Breast epithelium (tissue), 4 donors: ENCODE measurements around the gene IPO4. TPM values are rescaled to one million over a fixed set of nuclear protein-coding genes. Genes with fewer than 3 reads are reported as not detected.

Experiments used
- DNase-seq, 2 donors: peaks; one replicate each; pipeline ENCODE4 v3.0.0-alpha.2; 2019; ENCODE audit warnings: low spot score in 2 of 2
- H3K27ac ChIP-seq, 2 donors: fragments of 200-600 bp; sonication (generic) in 1 of 2; one replicate each; pipeline ENCODE4 v1.5.1; 2016 to 2019; ENCODE audit warnings: mild to moderate bottlenecking in 1 of 2
- H3K27me3 ChIP-seq, 2 donors: fragments of 200-600 bp; sonication (generic) in 1 of 2; one replicate each; pipeline versions ENCODE4 v1.5.1 to v1.6.0; 2017 to 2019; ENCODE audit warnings: control low read depth in 1 of 2, mild to moderate bottlenecking in 1 of 2
- H3K36me3 ChIP-seq: fragments of 200-600 bp; one replicate; pipeline ENCODE4 v1.5.1; 2019
- H3K4me1 ChIP-seq, 2 donors: fragments of 200-600 bp; sonication (generic); one replicate each; pipeline ENCODE4 v1.5.1; 2016 to 2019; ENCODE audit warnings: control low read depth in 1 of 2
- H3K4me3 ChIP-seq, 3 donors: fragments of 200-600 bp; sonication (generic); 1 replicate in 2 of 3; 2 replicates in 1 of 3; pipeline ENCODE4 v1.5.1; 2016 to 2019; ENCODE audit warnings: mild to moderate bottlenecking in 3 of 3, moderate library complexity in 2 of 3
- H3K9me3 ChIP-seq, 2 donors: fragments of 200-600 bp; sonication (generic) in 1 of 2; one replicate each; pipeline ENCODE4 v1.5.1; 2016 to 2019; ENCODE audit warnings: control low read depth in 1 of 2
- CTCF ChIP-seq, 3 donors: fragments of 450-650 bp; IDR thresholded peaks; one replicate each; pipeline ENCODE4 v1.5.1; 2016 to 2017; ENCODE audit warnings: antibody characterized with exemption in 3 of 3, mild to moderate bottlenecking in 3 of 3, moderate library complexity in 3 of 3
- POLR2A ChIP-seq: fragments of 450-650 bp; IDR thresholded peaks from one replicate; pipeline ENCODE4 v1.6.1; 2016; ENCODE audit warnings: antibody characterized with exemption, mild to moderate bottlenecking, moderate library complexity
- POLR2AphosphoS5 ChIP-seq, 3 donors: sonication (generic); formaldehyde crosslinking; IDR thresholded peaks; one replicate each; pipeline ENCODE4 v1.6.1; 2017; ENCODE audit warnings: antibody characterized with exemption in 3 of 3
- intact Hi-C: fragments of 100-400 bp; cut with DNase I; formaldehyde crosslinking; loops from one replicate; pipeline ENCODE4 v1.15.1; 2023; ENCODE audit warnings: low total_unique reads
- total RNA-seq, 3 donors: library from RNA; depleted of rRNA; stranded (reverse); fragments of >200 nt; gene quantifications; one replicate each; pipeline ENCODE4 v1.1.0, GENCODE V29; 2016

Gene IPO4
- total RNA-seq, 3 donors from 2014 or later: 17.0 to 41.6 (median 21.7) TPM

- Histone ChIP-seq H3K36me3 (peaks cover 7% of the 10 kb centered on the region), H3K9me3 (no peaks in the 10 kb centered on the region), H3K27me3 (no peaks in the 10 kb centered on the region), H3K4me3 (no peak overlapping the region), H3K27ac (peak overlapping the region; percentile 66 to 83), H3K4me1 (no peaks in the 10 kb centered on the region)
- TF ChIP-seq CTCF (IDR thresholded peaks at IDR 0.05) (no peak), POLR2AphosphoS5 (IDR thresholded peaks at IDR 0.05) (no peak), POLR2A (no peak)
- DNase-seq: no peak
- intact Hi-C loops: no loop called here
Measured at GRCh38 chr14:24179294-24179960, 9.2 kb downstream of the IPO4 start.

DNA sequence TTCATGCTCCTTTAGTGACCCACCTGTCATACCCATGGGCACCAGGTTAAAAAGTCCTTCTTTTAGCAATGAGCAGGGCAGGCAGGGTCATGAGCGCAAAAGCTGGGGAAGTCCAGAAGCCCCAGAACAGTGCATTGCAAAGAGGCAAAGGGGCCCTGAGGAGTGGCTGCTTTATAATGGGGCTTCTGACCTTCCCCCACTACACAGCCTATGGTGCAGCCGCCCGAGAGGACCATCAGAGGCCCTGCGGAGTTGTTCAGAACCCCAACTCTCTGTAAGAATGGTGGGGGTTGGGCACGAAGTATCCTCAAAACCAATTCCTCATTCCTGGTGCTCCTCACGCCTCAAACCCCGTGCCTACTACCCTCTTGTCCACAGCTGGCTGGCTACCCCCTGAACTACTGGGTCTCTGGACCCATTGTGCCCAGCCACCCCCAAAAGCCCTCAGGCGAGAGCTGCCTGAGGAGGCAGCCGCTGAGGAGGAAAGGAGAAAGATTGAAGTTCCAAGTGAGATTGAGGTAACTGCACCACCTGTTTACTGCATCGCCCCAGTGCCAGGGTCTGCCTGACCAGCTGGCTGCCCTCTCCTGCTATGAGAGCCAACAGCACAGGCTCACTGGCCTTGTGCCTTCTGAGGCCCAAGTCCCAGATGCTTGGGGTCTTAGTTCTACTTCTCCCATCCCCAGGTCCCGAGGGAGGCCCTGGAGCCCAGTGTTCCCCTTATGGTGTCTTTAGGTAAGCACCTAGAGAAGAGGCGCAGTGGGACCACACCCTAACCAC lies 10.0 kb downstream of the IPO4 start:
- Histone ChIP-seq H3K27ac (peak overlapping the region in 1 of 2 donors; percentile 83), H3K36me3 (peaks cover 3% of the 10 kb centered on the region), H3K27me3 (no peaks in the 10 kb centered on the region), H3K4me1 (no peaks in the 10 kb centered on the region), H3K9me3 (no peaks in the 10 kb centered on the region), H3K4me3 (no peak overlapping the region)
- intact Hi-C loops: no loop called here
- no peak for DNase-seq
- no peak for TF ChIP-seq POLR2AphosphoS5 (IDR thresholded peaks at IDR 0.05)
- TF ChIP-seq POLR2A: no peak
- no peak for TF ChIP-seq CTCF (IDR thresholded peaks at IDR 0.05)

GRCh38 chr14:24177891-24178290 lies 10.7 kb downstream of the IPO4 start:
- intact Hi-C loops: no loop called here
- no peaks in the 10 kb centered on the region for H3K27me3 ChIP-seq
- H3K4me1 ChIP-seq: no peaks in the 10 kb centered on the region
- H3K9me3 ChIP-seq: no peaks in the 10 kb centered on the region
- H3K27ac ChIP-seq: no peak overlapping the region
- peaks cover 3% of the 10 kb centered on the region for H3K36me3 ChIP-seq
- TF ChIP-seq POLR2AphosphoS5 (IDR thresholded peaks at IDR 0.05) (no peak), POLR2A (no peak), CTCF (IDR thresholded peaks at IDR 0.05) (no peak)
- no peak overlapping the region for H3K4me3 ChIP-seq
- DNase-seq: no peak

DNA sequence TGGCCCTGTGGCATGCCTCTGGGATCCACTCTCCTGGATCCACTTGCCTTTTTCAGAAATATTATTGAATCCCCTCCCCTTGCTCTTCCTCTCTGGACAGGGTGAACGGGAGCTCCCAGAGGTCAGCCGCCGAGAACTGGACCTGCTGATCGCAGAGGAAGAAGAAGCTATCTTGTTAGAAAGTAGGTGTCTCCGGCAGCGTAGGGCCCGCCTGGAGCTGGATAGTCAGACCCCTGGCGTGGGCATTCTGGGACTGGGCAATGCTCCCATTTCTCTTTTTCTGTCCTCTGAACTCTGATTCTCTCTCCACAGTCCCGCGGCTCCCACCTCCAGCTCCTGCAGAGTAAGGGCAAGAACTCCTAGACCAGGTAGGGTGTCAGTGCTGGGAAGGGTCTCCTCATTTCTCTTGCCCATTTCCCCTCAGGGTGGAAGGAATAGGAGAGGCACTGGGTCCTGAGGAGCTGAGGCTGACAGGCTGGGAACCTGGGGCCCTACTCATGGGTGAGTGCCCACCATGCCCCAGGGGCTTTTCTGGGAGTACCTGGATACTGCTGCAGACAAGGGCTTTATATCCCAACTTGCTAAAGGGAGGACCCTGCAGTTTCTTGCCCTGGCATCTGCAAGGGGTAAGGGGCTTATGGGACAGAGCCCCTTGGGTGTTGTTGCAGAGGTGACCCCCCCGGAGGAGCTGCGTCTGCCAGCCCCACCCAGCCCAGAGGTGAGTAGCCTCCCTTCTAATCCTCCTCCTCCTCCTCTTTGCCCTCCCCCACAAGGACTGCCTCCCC lies 11.4 kb downstream of the IPO4 start:
- H3K36me3 ChIP-seq: peaks cover 3% of the 10 kb centered on the region
- intact Hi-C loops: no loop called here
- no peaks in the 10 kb centered on the region for H3K9me3 ChIP-seq
- H3K27me3 ChIP-seq: no peaks in the 10 kb centered on the region
- no peak overlapping the region for H3K4me3 ChIP-seq
- no peaks in the 10 kb centered on the region for H3K4me1 ChIP-seq
- no peak overlapping the region for H3K27ac ChIP-seq
- TF ChIP-seq POLR2A (no peak), CTCF (IDR thresholded peaks at IDR 0.05) (no peak), POLR2AphosphoS5 (IDR thresholded peaks at IDR 0.05) (no peak)
- DNase-seq: no peak
